H9 (cell line): ENCODE results near the gene PHF1. TPM values are rescaled to one million over a fixed set of nuclear protein-coding genes. Genes with fewer than 3 reads are reported as not detected.

Source experiments
- DNase-seq: peaks from one replicate; pipeline ENCODE4 v3.0.0-alpha.2; 2017
- H2AFZ ChIP-seq: one replicate; pipeline ENCODE4 v1.6.1; 2013; ENCODE audit warnings: mild to moderate bottlenecking, low read length, control low read depth, moderate library complexity
- H2AK5ac ChIP-seq: 2 replicates; pipeline ENCODE4 v1.6.1; 2013; ENCODE audit warnings: low read length, control low read depth, mixed read lengths; ENCODE audit not compliant: insufficient read length
- H2BK120ac ChIP-seq: one replicate; pipeline ENCODE4 v1.6.1; 2013; ENCODE audit warnings: low read depth, mild to moderate bottlenecking, low read length, control low read depth, inconsistent platforms; ENCODE audit not compliant: poor library complexity, severe bottlenecking
- H2BK12ac ChIP-seq: 2 replicates; pipeline ENCODE4 v1.6.1; 2013; ENCODE audit warnings: low read length, control low read depth, mixed read lengths, low read depth; ENCODE audit not compliant: insufficient read length
- H2BK15ac ChIP-seq: 2 replicates; pipeline ENCODE4 v1.6.1; 2013; ENCODE audit warnings: low read depth, low read length, control low read depth
- H2BK20ac ChIP-seq: one replicate; pipeline ENCODE4 v1.6.1; 2013; ENCODE audit warnings: low read depth, mild to moderate bottlenecking, low read length, control low read depth, inconsistent platforms; ENCODE audit not compliant: poor library complexity, severe bottlenecking
- H2BK5ac ChIP-seq: 2 replicates; pipeline ENCODE4 v1.6.1; 2013; ENCODE audit warnings: low read length, control low read depth, mixed read lengths; ENCODE audit not compliant: insufficient read length
- H3K14ac ChIP-seq: 2 replicates; pipeline ENCODE4 v1.6.1; 2013; ENCODE audit warnings: low read length, control low read depth; ENCODE audit not compliant: insufficient read depth
- H3K18ac ChIP-seq: 2 replicates; pipeline ENCODE4 v1.6.1; 2013; ENCODE audit warnings: low read depth, mild to moderate bottlenecking, mixed read lengths, low read length, control low read depth; ENCODE audit not compliant: insufficient read length
- H3K23ac ChIP-seq: 2 replicates; pipeline ENCODE4 v1.6.1; 2013; ENCODE audit warnings: low read length, control low read depth, mixed read lengths, low read depth; ENCODE audit not compliant: insufficient read length
- H3K23me2 ChIP-seq: 2 replicates; pipeline ENCODE4 v1.6.1; 2013; ENCODE audit warnings: low read depth, mild to moderate bottlenecking, mixed read lengths, low read length, control low read depth; ENCODE audit not compliant: insufficient read length, poor library complexity, severe bottlenecking
- H3K27ac ChIP-seq: 2 replicates; pipeline ENCODE4 v1.5.1; 2013; ENCODE audit warnings: low read length, control low read depth, mixed read lengths, low read depth; ENCODE audit not compliant: insufficient read length
- H3K27me3 ChIP-seq: 2 replicates; pipeline ENCODE4 v1.6.1; 2013; ENCODE audit warnings: low read length, control low read depth, inconsistent platforms; ENCODE audit not compliant: insufficient read depth
- H3K4ac ChIP-seq: 2 replicates; pipeline ENCODE4 v1.6.1; 2013; ENCODE audit warnings: low read depth, mild to moderate bottlenecking, control low read depth, inconsistent platforms, low read length, moderate library complexity
- H3K4me1 ChIP-seq: 2 replicates; pipeline ENCODE4 v1.6.1; 2013; ENCODE audit warnings: low read length, control low read depth, inconsistent platforms; ENCODE audit not compliant: insufficient read depth
- H3K4me2 ChIP-seq: 2 replicates; pipeline ENCODE4 v1.6.1; 2013; ENCODE audit warnings: low read length, control low read depth, mixed read lengths; ENCODE audit not compliant: insufficient read length, insufficient read depth
- H3K56ac ChIP-seq: 2 replicates; pipeline ENCODE4 v1.6.1; 2013; ENCODE audit warnings: low read depth, mild to moderate bottlenecking, mixed read lengths, low read length, control low read depth; ENCODE audit not compliant: insufficient read length
- H3K79me1 ChIP-seq: 2 replicates; pipeline ENCODE4 v1.6.1; 2013; ENCODE audit warnings: low read depth, mild to moderate bottlenecking, moderate library complexity, low read length, control low read depth, inconsistent platforms; ENCODE audit not compliant: insufficient read depth, poor library complexity, severe bottlenecking
- H3K79me2 ChIP-seq: 2 replicates; pipeline ENCODE4 v1.6.1; 2013; ENCODE audit warnings: low read length, control low read depth, inconsistent platforms; ENCODE audit not compliant: insufficient read depth
- H3K9ac ChIP-seq: 2 replicates; pipeline ENCODE4 v1.6.1; 2013; ENCODE audit warnings: low read length, control low read depth, mixed read lengths; ENCODE audit not compliant: insufficient read length; ENCODE audit errors: extremely low read depth
- H3K9me3 ChIP-seq: one replicate; pipeline ENCODE4 v1.6.1; 2013; ENCODE audit warnings: low read depth, low read length, inconsistent platforms; ENCODE audit not compliant: control insufficient read depth
- H3T11ph ChIP-seq: one replicate; pipeline ENCODE4 v1.6.1; 2013; ENCODE audit warnings: mild to moderate bottlenecking, low read length, control low read depth, inconsistent platforms
- H4K20me1 ChIP-seq: one replicate; pipeline ENCODE4 v1.6.1; 2013; ENCODE audit not compliant: control insufficient read depth, insufficient read length, insufficient read depth
- H4K5ac ChIP-seq: 2 replicates; pipeline ENCODE4 v1.6.1; 2013; ENCODE audit warnings: low read depth, mild to moderate bottlenecking, mixed read lengths, low read length, control low read depth; ENCODE audit not compliant: insufficient read length
- H4K8ac ChIP-seq: replicated peaks from 2 replicates; pipeline ENCODE4 v1.6.1; 2013; ENCODE audit warnings: low read length, control low read depth, mixed read lengths, low read depth; ENCODE audit not compliant: insufficient read length
- H4K91ac ChIP-seq: 2 replicates; pipeline ENCODE4 v1.6.1; 2013; ENCODE audit warnings: low read depth, mild to moderate bottlenecking, moderate library complexity, mixed read lengths, low read length, control low read depth; ENCODE audit not compliant: insufficient read length
- H3K27ac Mint-ChIP-seq, 3 experiments: 2 replicates in 2 of 3; 3 replicates in 1 of 3; pipeline ENCODE4 v1.8.0; 2020 to 2021; ENCODE audit warnings: mixed read lengths in 3 of 3, mild to moderate bottlenecking in 1 of 3, moderate library complexity in 1 of 3
- H3K27me3 Mint-ChIP-seq: 2 replicates; pipeline ENCODE4 v1.8.0; 2021; ENCODE audit warnings: low read depth, mild to moderate bottlenecking, moderate library complexity, mixed read lengths
- H3K36me3 Mint-ChIP-seq, 3 experiments: 2 replicates in 2 of 3; 3 replicates in 1 of 3; pipeline ENCODE4 v1.8.0; 2020 to 2021; ENCODE audit warnings: low read depth in 3 of 3, mixed read lengths in 3 of 3; ENCODE audit not compliant: insufficient read depth in 1 of 3
- H3K4me1 Mint-ChIP-seq, 2 experiments: 2 replicates each; pipeline ENCODE4 v1.8.0; 2020; ENCODE audit warnings: mixed read lengths in 2 of 2
- H3K4me3 Mint-ChIP-seq, 2 experiments: 2 replicates in 1 of 2; 3 replicates in 1 of 2; pipeline ENCODE4 v1.8.0; 2020 to 2021; ENCODE audit warnings: mild to moderate bottlenecking in 2 of 2, mixed read lengths in 2 of 2, moderate library complexity in 1 of 2
- H3K9me3 Mint-ChIP-seq, 2 experiments: 2 replicates in 1 of 2; 3 replicates in 1 of 2; pipeline ENCODE4 v1.8.0; 2020; ENCODE audit warnings: mild to moderate bottlenecking in 2 of 2, mixed read lengths in 2 of 2, moderate library complexity in 1 of 2
- CTCF ChIP-seq: fragments of 200-600 bp; sonication (generic); conservative IDR thresholded peaks from 3 replicates; pipeline ENCODE4 v1.8.0; 2021; ENCODE audit warnings: antibody characterized with exemption, mild to moderate bottlenecking
- WGBS: extraction: QIAGEN DNeasy Blood & Tissue Kit; methylation state at CpG from one replicate; pipeline ENCODE4 v1.1.7; 2013; ENCODE audit warnings: missing lambda C conversion rate, low lambda C conversion rate, mixed read lengths; ENCODE audit not compliant: insufficient read length; ENCODE audit errors: extremely low coverage; 5-methylcytosine and 5-hydroxymethylcytosine counted together
- total RNA-seq: library from RNA; stranded (reverse); gene quantifications from 2 replicates; pipeline ENCODE4 v1.2.1, GENCODE V29; 2021

PHF1 gene
- total RNA-seq, 1 experiment from 2014 or later = 56.8 TPM

- Histone ChIP-seq H3K4me1 (no peaks in the 10 kb centered on the region), H3K23me2 (no peaks in the 10 kb centered on the region), H3K4me2 (no peak overlapping the region), H2BK20ac (no peak overlapping the region), H3K27me3 (no peaks in the 10 kb centered on the region), H3K56ac (no peak overlapping the region), H4K91ac (no peak overlapping the region), H2BK12ac (no peak overlapping the region), H4K8ac (no peak overlapping the region), H3K27ac (no peak overlapping the region), H3K9ac (no peak overlapping the region), H2BK5ac (no peak overlapping the region), H4K5ac (no peak overlapping the region), H4K20me1 (no peaks in the 10 kb centered on the region), H3K79me1 (peaks cover 5% of the 10 kb centered on the region), H3K9me3 (no peaks in the 10 kb centered on the region), H3K23ac (no peak overlapping the region), H2BK120ac (no peak overlapping the region), H3K14ac (no peak overlapping the region), H3T11ph (no peak overlapping the region), H3K79me2 (no peaks in the 10 kb centered on the region), H2BK15ac (no peak overlapping the region), H2AFZ (no peak overlapping the region), H2AK5ac (no peak overlapping the region), H3K4ac (no peak overlapping the region), H3K18ac (no peak overlapping the region)
- WGBS = no CpG with 5 or more reads among the region's 3 CpGs
- no peak for TF ChIP-seq CTCF
- no peaks in the 10 kb centered on the region for H3K9me3 Mint-ChIP-seq
- DNase-seq = no peak
- H3K36me3 Mint-ChIP-seq = peaks cover 71 to 94% (median 88%) of the 10 kb centered on the region in 3 experiments
- H3K4me3 Mint-ChIP-seq = no peak overlapping the region
- no peaks in the 10 kb centered on the region for H3K27me3 Mint-ChIP-seq
- H3K27ac Mint-ChIP-seq = peak overlapping the region in 2 of 3 experiments; percentile 19 to 81; a peak in 2 of 7 replicates
- peaks cover 9 to 11% of the 10 kb centered on the region in 2 experiments for H3K4me1 Mint-ChIP-seq
These were observed 28.3 kb downstream of the PHF1 start for GRCh38 chr6:33438978-33439594.
